SU-DHL-6 (cell line): ENCODE data around the gene SUN1.

Experiments
- H2AFZ ChIP-seq: fragments of 200-600 bp; sonication (generic); 2 replicates; pipeline ENCODE4 v1.6.1; 2014; ENCODE audit warnings: low read depth, mild to moderate bottlenecking, moderate library complexity, mixed read lengths, antibody characterized with exemption, low read length; ENCODE audit not compliant: severe bottlenecking
- H3F3A ChIP-seq: fragments of 200-600 bp; shearing (Covaris generic); 2 replicates; pipeline ENCODE4 v1.6.0; 2016; ENCODE audit warnings: antibody characterized with exemption, mild to moderate bottlenecking; ENCODE audit not compliant: insufficient read depth
- H3K27ac ChIP-seq: fragments of 200-600 bp; sonication (generic); 2 replicates; pipeline ENCODE4 v1.5.1; 2016; ENCODE audit warnings: low read depth, mild to moderate bottlenecking, low read length, moderate library complexity, mixed read lengths
- H3K27me3 ChIP-seq: fragments of 200-600 bp; sonication (generic), shearing (Covaris generic); 2 replicates; pipeline ENCODE4 v1.6.0; 2014; ENCODE audit warnings: mild to moderate bottlenecking, low read length
- H3K36me3 ChIP-seq: fragments of 200-600 bp; sonication (generic); 2 replicates; pipeline ENCODE4 v1.6.1; 2014; ENCODE audit warnings: mild to moderate bottlenecking, low read length, mixed read lengths
- H3K4me2 ChIP-seq: fragments of 300-600, 200-600 bp; shearing (Covaris generic), sonication (generic); 2 replicates; pipeline ENCODE4 v1.6.0; 2014; ENCODE audit warnings: low read length, low read depth, mild to moderate bottlenecking; ENCODE audit not compliant: poor library complexity, severe bottlenecking
- H3K4me3 ChIP-seq: fragments of 200-600 bp; sonication (generic); 2 replicates; pipeline ENCODE4 v1.5.1; 2014; ENCODE audit warnings: antibody characterized with exemption, low read length, mild to moderate bottlenecking, mixed read lengths; ENCODE audit not compliant: insufficient read depth, poor library complexity, severe bottlenecking
- H3K79me2 ChIP-seq: fragments of 200-600 bp; sonication (generic); 2 replicates; pipeline ENCODE4 v1.6.1; 2014; ENCODE audit warnings: mild to moderate bottlenecking, low read length, moderate library complexity; ENCODE audit not compliant: insufficient read depth
- H3K9ac ChIP-seq: fragments of 200-600 bp; sonication (generic); 2 replicates; pipeline ENCODE4 v1.7.0; 2014; ENCODE audit warnings: mild to moderate bottlenecking, low read length
- H3K9me2 ChIP-seq: fragments of 200-600 bp; sonication (generic); replicated peaks from 2 replicates; pipeline ENCODE4 v1.6.1; 2014; ENCODE audit warnings: low read length; ENCODE audit not compliant: insufficient read depth
- H3K9me3 ChIP-seq: fragments of 200-600 bp; sonication (generic); 2 replicates; pipeline ENCODE4 v1.6.1; 2014; ENCODE audit warnings: low read length, mixed read lengths; ENCODE audit not compliant: insufficient read depth
- H4K20me1 ChIP-seq: fragments of 200-600 bp; sonication (generic); 2 replicates; pipeline ENCODE4 v1.6.1; 2014; ENCODE audit warnings: low read depth, mild to moderate bottlenecking, antibody characterized with exemption, low read length, moderate library complexity, mixed read lengths
- CTCF ChIP-seq: fragments of 200-600 bp; sonication (generic); IDR thresholded peaks from one replicate; pipeline ENCODE4 v1.5.1; 2017; ENCODE audit warnings: antibody characterized with exemption, mild to moderate bottlenecking, low read length, moderate library complexity; ENCODE audit not compliant: insufficient read depth, poor library complexity, severe bottlenecking
- EZH2phosphoT487 ChIP-seq: fragments of 200-600 bp; sonication (generic), shearing (Covaris generic); conservative IDR thresholded peaks from 2 replicates; pipeline ENCODE4 v1.6.1; 2018; ENCODE audit warnings: mild to moderate bottlenecking, antibody characterized with exemption, low read length, moderate library complexity, mixed read lengths

Gene SUN1

GRCh38 chr7:856444-857095 is 24.3 kb downstream of the SUN1 start:
- H3K36me3 ChIP-seq = peaks cover 3% of the 10 kb centered on the region; the same call in 1 of the 2 replicates
- no peak overlapping the region for H3K4me2 ChIP-seq
- no peaks in the 10 kb centered on the region for H3K27me3 ChIP-seq
- no peak overlapping the region for H3K9ac ChIP-seq
- no peak overlapping the region for H3K27ac ChIP-seq
- no peaks in the 10 kb centered on the region for H3F3A ChIP-seq
- H4K20me1 ChIP-seq = no peaks in the 10 kb centered on the region
- TF ChIP-seq EZH2phosphoT487 (no peak), CTCF (no peak)
- no peak overlapping the region for H2AFZ ChIP-seq
- no peak overlapping the region for H3K4me3 ChIP-seq
- H3K79me2 ChIP-seq = no peaks in the 10 kb centered on the region
- no peaks in the 10 kb centered on the region for H3K9me2 ChIP-seq
- no peaks in the 10 kb centered on the region for H3K9me3 ChIP-seq

- Histone ChIP-seq H3K27me3 (no peaks in the 10 kb centered on the region), H3K4me3 (no peak overlapping the region), H3F3A (no peaks in the 10 kb centered on the region)
Observed at GRCh38 chr7:857661-858060, 25.4 kb downstream of the SUN1 start.

GRCh38 chr7:859359-860030 is 27.2 kb downstream of the SUN1 start:
- H3K27me3 ChIP-seq = no peaks in the 10 kb centered on the region
- no peaks in the 10 kb centered on the region for H3F3A ChIP-seq
- H2AFZ ChIP-seq = no peak overlapping the region
- H3K9me2 ChIP-seq = no peaks in the 10 kb centered on the region
- TF ChIP-seq EZH2phosphoT487 (no peak), CTCF (no peak)
- no peak overlapping the region for H3K27ac ChIP-seq
- no peak overlapping the region for H3K4me3 ChIP-seq
- H3K36me3 ChIP-seq = peaks cover 5% of the 10 kb centered on the region; the same call in 1 of the 2 replicates
- H3K79me2 ChIP-seq = no peaks in the 10 kb centered on the region
- no peak overlapping the region for H3K4me2 ChIP-seq
- H4K20me1 ChIP-seq = no peaks in the 10 kb centered on the region
- no peak overlapping the region for H3K9ac ChIP-seq
- H3K9me3 ChIP-seq = no peaks in the 10 kb centered on the region

More at GRCh38 chr7:857661-858060, 25.4 kb downstream of the SUN1 start:
- H3K9ac ChIP-seq = no peak overlapping the region
- H2AFZ ChIP-seq = no peak overlapping the region
- no peak overlapping the region for H3K4me2 ChIP-seq
- H3K9me2 ChIP-seq = no peaks in the 10 kb centered on the region
- no peaks in the 10 kb centered on the region for H3K79me2 ChIP-seq
- TF ChIP-seq CTCF (no peak), EZH2phosphoT487 (no peak)
- H3K36me3 ChIP-seq = peaks cover 5% of the 10 kb centered on the region; the same call in 1 of the 2 replicates
- no peaks in the 10 kb centered on the region for H4K20me1 ChIP-seq
- no peaks in the 10 kb centered on the region for H3K9me3 ChIP-seq
- H3K27ac ChIP-seq = no peak overlapping the region
